VCaP (cell line): ENCODE data around the gene TNS1.

Experiments used
- H3K27ac ChIP-seq: fragments of 450-650 bp; 2 replicates; pipeline ENCODE4 v1.5.1; 2017
- CTCF ChIP-seq: fragments of 450-650 bp; conservative IDR thresholded peaks from 2 replicates; pipeline ENCODE4 v1.5.1; 2017; ENCODE audit warnings: mild to moderate bottlenecking, moderate library complexity

TNS1 gene

DNA sequence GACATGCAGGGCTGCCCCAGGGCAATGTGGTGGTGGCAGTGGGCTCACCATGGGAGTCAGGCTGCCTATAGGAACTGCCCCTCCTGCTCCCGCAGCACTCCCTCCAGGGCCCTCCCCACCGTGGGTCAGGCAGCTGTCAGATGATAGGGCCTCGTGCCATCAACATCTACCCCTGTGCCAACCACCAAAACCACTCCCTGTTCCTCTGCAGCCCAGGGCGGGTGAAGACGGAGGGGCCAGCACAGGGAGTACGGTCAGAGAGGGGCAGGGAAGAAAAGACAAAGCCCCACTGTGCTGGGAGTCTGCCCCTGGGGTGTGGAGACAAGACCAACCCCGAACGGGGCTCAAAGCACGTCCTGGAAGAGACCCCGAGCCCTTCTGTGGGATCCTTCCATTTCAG, 97.4 kb downstream of the TNS1 start:
- TF ChIP-seq CTCF = no peak
- H3K27ac ChIP-seq = no peak overlapping the region

- no peak for TF ChIP-seq CTCF
- H3K27ac ChIP-seq = peak overlapping the region; percentile 15; the same call in 1 of the 2 replicates
Measured at GRCh38 chr2:217904614-217904965, 98.2 kb downstream of the TNS1 start.

DNA sequence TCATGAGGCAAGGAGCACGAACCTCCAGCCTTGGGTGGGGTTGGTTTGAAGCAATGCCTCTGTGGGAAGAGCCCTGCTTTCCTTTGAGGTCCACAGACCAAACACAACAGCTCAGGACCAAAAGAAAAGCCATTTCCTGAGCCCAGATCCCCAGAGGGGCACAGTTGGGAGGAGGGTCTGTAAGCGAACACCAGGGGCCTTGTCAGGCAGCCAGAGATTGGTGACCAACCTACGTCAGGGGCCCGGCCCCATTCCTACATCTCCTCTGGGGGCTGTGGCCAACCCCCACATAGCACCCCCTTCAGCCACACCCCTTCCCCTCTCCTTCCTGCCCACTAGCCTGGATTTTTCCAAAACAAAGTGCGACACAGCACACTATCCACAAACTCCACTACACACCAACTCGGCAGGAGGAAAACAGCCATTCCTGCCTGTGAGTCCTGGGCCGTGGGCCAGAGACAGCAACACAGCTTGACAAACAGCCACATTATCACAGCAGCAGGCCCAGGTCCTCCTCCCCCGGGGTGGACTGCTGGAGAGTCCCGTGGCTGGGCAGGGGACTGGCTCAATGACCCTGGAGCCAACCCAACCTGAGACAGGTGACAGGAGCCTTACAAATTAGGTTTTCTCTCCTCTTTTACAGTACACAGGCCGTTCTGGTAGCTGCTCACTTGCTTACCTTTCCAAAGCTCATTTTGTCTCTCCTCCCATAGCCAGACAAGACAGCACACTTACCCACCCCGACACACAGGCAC, 98.8 kb downstream of the TNS1 start:
- no peak for TF ChIP-seq CTCF
- H3K27ac ChIP-seq = peak overlapping the region; percentile 15; the same call in 1 of the 2 replicates

GRCh38 chr2:217903142-217903858, 99.5 kb downstream of the TNS1 start:
- H3K27ac ChIP-seq = no peak overlapping the region
- TF ChIP-seq CTCF = no peak

GRCh38 chr2:217902379-217903141, 100.2 kb downstream of the TNS1 start:
- no peak overlapping the region for H3K27ac ChIP-seq
- TF ChIP-seq CTCF = no peak

DNA sequence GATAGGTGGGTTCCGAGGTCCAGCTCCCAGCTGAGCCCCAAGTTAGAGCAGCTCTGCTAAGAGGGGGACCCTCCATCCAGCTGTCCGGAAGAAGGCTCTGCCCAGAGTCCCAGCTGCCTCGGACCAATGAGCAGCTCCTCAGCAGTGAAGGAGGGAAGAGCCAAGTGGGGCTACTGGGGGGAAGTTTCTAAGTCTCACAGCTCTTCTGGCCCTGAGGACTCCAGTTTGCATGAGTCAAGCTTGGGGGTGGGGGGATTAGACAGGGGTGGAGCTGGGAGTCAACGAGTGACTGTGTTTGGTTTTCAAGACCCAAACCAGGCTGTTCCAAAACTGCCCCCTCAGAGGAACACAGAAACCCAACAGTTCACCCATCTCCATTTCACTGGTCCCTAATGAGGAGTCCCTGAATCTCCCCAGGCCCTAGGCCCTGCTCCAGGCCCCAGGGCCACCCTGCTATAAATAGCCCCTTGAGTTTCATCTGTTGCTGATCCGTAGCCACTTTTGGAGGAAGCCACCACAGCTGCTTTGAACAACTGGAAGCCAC, 100.9 kb downstream of the TNS1 start:
- no peak overlapping the region for H3K27ac ChIP-seq
- TF ChIP-seq CTCF = no peak

GRCh38 chr2:217901400-217901799, 101.4 kb downstream of the TNS1 start:
- no peak overlapping the region for H3K27ac ChIP-seq
- TF ChIP-seq CTCF = no peak
